ENCODE data around the gene GJC1.

The GJC1 gene

DNA sequence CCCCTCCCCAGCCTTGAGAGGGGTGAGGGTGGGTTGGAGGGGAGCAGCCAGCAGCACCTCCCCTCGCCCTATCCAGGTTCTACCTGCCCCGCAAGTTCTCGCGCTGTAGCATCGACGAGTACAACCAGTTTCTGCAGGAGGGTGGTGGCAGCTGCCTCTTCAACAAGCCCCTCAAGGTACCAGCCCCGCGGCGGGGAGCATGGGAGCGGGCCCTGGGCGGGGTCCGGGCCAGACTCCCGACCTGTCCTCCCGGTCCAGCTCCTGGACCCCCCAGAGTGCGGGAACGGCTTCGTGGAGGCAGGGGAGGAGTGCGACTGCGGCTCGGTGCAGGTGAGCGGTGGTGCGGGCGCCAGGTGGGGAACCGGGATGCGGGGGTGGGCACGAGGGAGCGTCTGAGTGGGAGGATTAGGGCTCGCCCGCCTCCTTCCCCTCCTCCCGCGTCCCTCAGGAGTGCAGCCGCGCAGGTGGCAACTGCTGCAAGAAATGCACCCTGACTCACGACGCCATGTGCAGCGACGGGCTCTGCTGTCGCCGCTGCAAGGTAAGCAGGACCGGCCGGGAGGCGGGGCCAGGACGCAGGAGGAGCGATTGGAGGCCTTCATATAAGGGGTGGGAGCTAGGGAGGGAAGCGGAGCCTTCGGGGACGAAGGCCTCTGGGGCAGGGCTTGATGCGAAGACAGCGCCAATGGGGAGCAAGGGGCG lies 54.8 kb downstream of the GJC1 start:
- TF ChIP-seq POLR2AphosphoS5 (IDR thresholded peaks at IDR 0.05; ENCODE audit: low read depth, low read length) (peak; percentile 57; the same call in 1 of the 2 replicates), TAF1 (IDR thresholded peaks at IDR 0.05; ENCODE audit: borderline replicate concordance, insufficient read depth, low read length) (no peak), SIN3A (IDR thresholded peaks at IDR 0.05; ENCODE audit: borderline replicate concordance, insufficient read depth, low read length) (no peak)
- TF ChIP-seq, protein P1, sequence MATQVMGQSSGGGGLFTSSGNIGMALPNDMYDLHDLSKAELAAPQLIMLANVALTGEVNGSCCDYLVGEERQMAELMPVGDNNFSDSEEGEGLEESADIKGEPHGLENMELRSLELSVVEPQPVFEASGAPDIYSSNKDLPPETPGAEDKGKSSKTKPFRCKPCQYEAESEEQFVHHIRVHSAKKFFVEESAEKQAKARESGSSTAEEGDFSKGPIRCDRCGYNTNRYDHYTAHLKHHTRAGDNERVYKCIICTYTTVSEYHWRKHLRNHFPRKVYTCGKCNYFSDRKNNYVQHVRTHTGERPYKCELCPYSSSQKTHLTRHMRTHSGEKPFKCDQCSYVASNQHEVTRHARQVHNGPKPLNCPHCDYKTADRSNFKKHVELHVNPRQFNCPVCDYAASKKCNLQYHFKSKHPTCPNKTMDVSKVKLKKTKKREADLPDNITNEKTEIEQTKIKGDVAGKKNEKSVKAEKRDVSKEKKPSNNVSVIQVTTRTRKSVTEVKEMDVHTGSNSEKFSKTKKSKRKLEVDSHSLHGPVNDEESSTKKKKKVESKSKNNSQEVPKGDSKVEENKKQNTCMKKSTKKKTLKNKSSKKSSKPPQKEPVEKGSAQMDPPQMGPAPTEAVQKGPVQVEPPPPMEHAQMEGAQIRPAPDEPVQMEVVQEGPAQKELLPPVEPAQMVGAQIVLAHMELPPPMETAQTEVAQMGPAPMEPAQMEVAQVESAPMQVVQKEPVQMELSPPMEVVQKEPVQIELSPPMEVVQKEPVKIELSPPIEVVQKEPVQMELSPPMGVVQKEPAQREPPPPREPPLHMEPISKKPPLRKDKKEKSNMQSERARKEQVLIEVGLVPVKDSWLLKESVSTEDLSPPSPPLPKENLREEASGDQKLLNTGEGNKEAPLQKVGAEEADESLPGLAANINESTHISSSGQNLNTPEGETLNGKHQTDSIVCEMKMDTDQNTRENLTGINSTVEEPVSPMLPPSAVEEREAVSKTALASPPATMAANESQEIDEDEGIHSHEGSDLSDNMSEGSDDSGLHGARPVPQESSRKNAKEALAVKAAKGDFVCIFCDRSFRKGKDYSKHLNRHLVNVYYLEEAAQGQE (IDR thresholded peaks at IDR 0.05; ENCODE audit: insufficient read depth in 1 of 2, low read depth in 2 of 2, low read length in 2 of 2), result no peak

DNA sequence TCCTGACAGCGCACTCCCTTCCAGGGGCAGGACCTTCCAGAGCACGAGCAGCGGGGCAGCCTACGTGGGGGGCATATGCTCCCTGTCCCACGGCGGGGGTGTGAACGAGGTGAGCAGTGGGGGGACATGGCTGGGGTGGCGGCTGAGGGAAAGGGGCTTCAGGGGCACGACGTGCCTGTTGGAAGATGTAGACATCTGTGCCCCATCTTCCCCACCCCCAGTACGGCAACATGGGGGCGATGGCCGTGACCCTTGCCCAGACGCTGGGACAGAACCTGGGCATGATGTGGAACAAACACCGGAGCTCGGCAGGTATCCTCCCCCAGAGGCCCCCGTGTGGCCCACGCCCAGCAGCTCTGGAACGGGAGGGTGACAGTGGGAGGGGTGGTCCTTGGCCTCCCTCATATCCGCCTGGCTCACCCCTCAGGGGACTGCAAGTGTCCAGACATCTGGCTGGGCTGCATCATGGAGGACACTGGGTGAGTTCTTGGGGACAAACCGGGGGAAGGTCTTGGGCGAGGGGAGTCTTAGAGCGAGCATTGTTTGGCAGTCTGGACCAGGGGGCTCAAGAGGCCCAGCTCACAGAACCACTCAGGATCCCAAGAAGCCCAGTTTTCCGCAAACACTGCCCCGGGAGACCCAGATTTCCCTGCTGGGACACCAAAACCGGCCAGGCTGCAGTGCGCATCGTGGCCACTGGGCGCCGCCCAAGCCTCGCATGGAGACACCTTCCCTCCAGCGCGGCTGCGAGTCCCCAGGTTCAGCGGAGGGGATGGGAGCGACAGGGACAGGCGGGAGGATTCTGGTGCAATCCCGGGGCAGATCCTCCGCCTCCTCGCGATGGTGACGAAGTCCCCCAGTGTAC lies 55.6 kb downstream of the GJC1 start:
- TF ChIP-seq SIN3A (IDR thresholded peaks at IDR 0.05; ENCODE audit: borderline replicate concordance, insufficient read depth, low read length) (no peak), TAF1 (IDR thresholded peaks at IDR 0.05; ENCODE audit: borderline replicate concordance, insufficient read depth, low read length) (no peak), FOXP2 (optimal IDR thresholded peaks at IDR 0.05; ENCODE audit: borderline replicate concordance, extremely low read depth, extremely low read length, insufficient read depth) (no peak), POLR2AphosphoS5 (IDR thresholded peaks at IDR 0.05; ENCODE audit: low read depth, low read length) (no peak)
- TF ChIP-seq, protein P1 (IDR thresholded peaks at IDR 0.05; ENCODE audit: insufficient read depth in 1 of 2, low read depth in 2 of 2, low read length in 2 of 2), result 0 out of 4 replicates have a peak, but pooled peaks of 1 of the 2 experiments have one; percentile 17

DNA sequence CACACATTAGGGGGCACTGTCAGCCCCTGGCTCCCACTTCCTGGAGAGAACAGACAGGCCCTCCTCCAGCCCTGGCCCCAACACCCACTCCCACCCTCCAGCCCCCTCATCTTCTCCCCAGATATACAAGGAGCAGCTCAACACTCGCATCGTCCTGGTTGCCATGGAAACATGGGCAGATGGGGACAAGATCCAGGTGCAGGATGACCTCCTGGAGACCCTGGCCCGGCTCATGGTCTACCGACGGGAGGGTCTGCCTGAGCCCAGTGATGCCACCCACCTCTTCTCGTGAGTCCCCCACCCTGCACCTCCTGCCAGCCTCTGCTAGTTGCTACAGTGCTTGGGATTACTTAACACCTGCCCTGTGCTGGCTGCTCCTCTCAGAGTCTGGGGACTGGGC lies 56.9 kb downstream of the GJC1 start:
- no peak for TF ChIP-seq POLR2AphosphoS5 (IDR thresholded peaks at IDR 0.05; ENCODE audit: low read depth, low read length)
- no peak for TF ChIP-seq FOXP2 (optimal IDR thresholded peaks at IDR 0.05; ENCODE audit: borderline replicate concordance, extremely low read depth, extremely low read length, insufficient read depth)
- TF ChIP-seq TAF1 (IDR thresholded peaks at IDR 0.05; ENCODE audit: borderline replicate concordance, insufficient read depth, low read length), result no peak
- TF ChIP-seq SIN3A (IDR thresholded peaks at IDR 0.05; ENCODE audit: borderline replicate concordance, insufficient read depth, low read length), result no peak

DNA sequence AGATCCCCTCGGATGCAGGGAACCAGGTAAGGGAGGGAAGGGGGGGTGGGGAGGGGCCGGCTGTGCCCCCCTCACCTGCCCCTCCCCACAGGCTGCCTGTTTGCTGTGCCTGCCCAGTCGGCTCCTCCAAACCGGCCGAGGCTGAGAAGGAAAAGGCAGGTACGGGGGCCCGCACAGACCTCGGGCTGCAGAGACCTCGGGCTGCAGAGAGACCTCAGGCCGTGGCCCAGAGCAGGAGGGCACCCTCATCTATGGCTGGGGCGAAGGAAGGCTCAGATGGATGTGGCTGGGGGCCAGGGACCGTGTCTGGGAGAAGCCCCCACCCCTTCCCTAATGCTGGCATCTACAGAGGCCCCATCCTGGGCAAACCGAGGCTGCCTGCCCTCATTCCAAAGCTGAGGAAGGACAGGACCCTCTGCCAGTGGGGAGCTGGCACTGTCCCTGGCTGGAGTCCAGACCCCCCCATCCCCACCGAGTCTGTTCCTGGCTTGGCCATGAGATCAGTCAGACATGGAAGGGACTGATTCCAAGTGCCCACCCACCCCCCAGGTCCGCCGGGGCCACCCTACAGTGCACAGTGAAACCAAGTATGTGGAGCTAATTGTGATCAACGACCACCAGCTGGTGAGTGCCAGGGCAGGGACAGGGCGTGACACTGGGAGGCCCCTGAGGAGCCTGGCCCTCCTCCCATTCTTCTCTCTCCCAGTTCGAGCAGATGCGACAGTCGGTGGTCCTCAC lies 57.6 kb downstream of the GJC1 start:
- no peak for TF ChIP-seq TAF1 (IDR thresholded peaks at IDR 0.05; ENCODE audit: borderline replicate concordance, insufficient read depth, low read length)
- TF ChIP-seq, protein P1 (IDR thresholded peaks at IDR 0.05; ENCODE audit: insufficient read depth in 1 of 2, low read depth in 2 of 2, low read length in 2 of 2), result no peak
- TF ChIP-seq POLR2AphosphoS5 (IDR thresholded peaks at IDR 0.05; ENCODE audit: low read depth, low read length), result no peak
- TF ChIP-seq SIN3A (IDR thresholded peaks at IDR 0.05; ENCODE audit: borderline replicate concordance, insufficient read depth, low read length), result no peak
